K562 (cell line): ENCODE data around the gene IFNG-AS1.

Source experiments
- AFF4 ChIP-seq: sonication (generic); formaldehyde crosslinking; IDR thresholded peaks from 2 replicates; pipeline ENCODE4 v1.8.0; 2023; ENCODE audit warnings: mild to moderate bottlenecking, missing genetic modification reagents
- CEBPB ChIP-seq: fragments of 450-650 bp; IDR thresholded peaks from 2 replicates; pipeline ENCODE4 v1.6.1; 2016; ENCODE audit warnings: missing genetic modification characterization, missing compliant biosample characterization
- EGR1 ChIP-seq: fragments of 450-650 bp; conservative IDR thresholded peaks from 2 replicates; pipeline ENCODE4 v1.6.1; 2017; ENCODE audit warnings: mild to moderate bottlenecking
- EP300 ChIP-seq: IDR thresholded peaks from 2 replicates; pipeline ENCODE4 v1.6.1; 2012; ENCODE audit warnings: low read length, improper control_type of control experiment
- MYC ChIP-seq, 2 experiments: fragments of 250-450 bp in 1 of 2; sonication (Bioruptor Pico) in 1 of 2; IDR thresholded peaks; 2 replicates each; pipeline versions ENCODE4 v1.5.1 to v1.6.1; 2012 to 2021; ENCODE audit warnings: low read depth in 2 of 2, borderline replicate concordance in 1 of 2, improper control_type of control experiment in 1 of 2, low read length in 1 of 2, mild to moderate bottlenecking in 1 of 2, moderate library complexity in 1 of 2
- ZBTB5 ChIP-seq: fragments of 450-650 bp; IDR thresholded peaks from 2 replicates; pipeline ENCODE4 v1.6.1; 2017; ENCODE audit warnings: antibody characterized with exemption
- ZKSCAN8 ChIP-seq: fragments of 200-800 bp; sonication (Bioruptor generic); IDR thresholded peaks from 2 replicates; pipeline ENCODE4 v1.6.1; 2016; ENCODE audit warnings: missing genetic modification characterization, missing compliant biosample characterization
- ZNF140 ChIP-seq: fragments of 250-450 bp; sonication (Bioruptor Pico); IDR thresholded peaks from 2 replicates; pipeline ENCODE4 v1.8.0; 2021; ENCODE audit warnings: moderate library complexity, mild to moderate bottlenecking, inconsistent platforms
- ZZZ3 ChIP-seq: fragments of 450-650 bp; IDR thresholded peaks from 2 replicates; pipeline ENCODE4 v1.6.1; 2016; ENCODE audit warnings: antibody characterized with exemption, mild to moderate bottlenecking, moderate library complexity

- TF ChIP-seq ZZZ3 (no peak), ZKSCAN8 (CRISPR knock-in tag) (no peak), ZNF140 (CRISPR knock-in tag) (no peak), ZBTB5 (no peak), CEBPB (no peak), EP300 (no peak), EGR1 (no peak), AFF4 (CRISPR knock-in tag) (no peak), MYC (IDR thresholded peaks at IDR 0.05; ENCODE audit: low read depth, low read length) (no peak), MYC (CRISPR knock-in tag; IDR thresholded peaks at IDR 0.05; ENCODE audit: borderline replicate concordance, low read depth) (no peak)
Measured at GRCh38 chr12:68042212-68042699, 53.0 kb downstream of the IFNG-AS1 start.
